GM12878 (cell line): Measurements from ENCODE around the gene PTGES3L. TPM values are rescaled to one million over a fixed set of nuclear protein-coding genes. Genes with fewer than 3 reads are reported as not detected.

ENCODE experiments used
- BCLAF1 ChIP-seq: fragments of 450-650 bp; IDR thresholded peaks from 2 replicates; pipeline ENCODE4 v1.6.1; 2017; ENCODE audit warnings: antibody characterized with exemption, mild to moderate bottlenecking, moderate library complexity
- BHLHE40 ChIP-seq, 2 experiments: fragments of 450-650 bp in 1 of 2; IDR thresholded peaks; 2 replicates each; pipeline ENCODE4 v1.6.1; 2011 to 2017; ENCODE audit warnings: low read depth in 2 of 2, borderline replicate concordance in 1 of 2, improper control_type of control experiment in 1 of 2, low read length in 1 of 2, mild to moderate bottlenecking in 1 of 2
- CREM ChIP-seq: IDR thresholded peaks from 2 replicates; pipeline ENCODE4 v1.6.1; 2014; ENCODE audit warnings: antibody characterized with exemption, low read depth
- E2F4 ChIP-seq: IDR thresholded peaks from 2 replicates; pipeline ENCODE4 v1.6.1; 2012; ENCODE audit warnings: low read depth, low read length, improper control_type of control experiment
- ESRRA ChIP-seq: IDR thresholded peaks from 2 replicates; pipeline ENCODE4 v1.6.1; 2012; ENCODE audit warnings: mild to moderate bottlenecking, low read length, improper control_type of control experiment
- EZH2 ChIP-seq: IDR thresholded peaks from 2 replicates; pipeline ENCODE4 v1.6.1; 2012; ENCODE audit warnings: low read depth, mild to moderate bottlenecking, control low read depth, inconsistent platforms, low read length, borderline replicate concordance; ENCODE audit not compliant: control insufficient read depth
- FOS ChIP-seq: IDR thresholded peaks from 3 replicates; pipeline ENCODE4 v1.6.1; 2011; ENCODE audit warnings: borderline replicate concordance; ENCODE audit not compliant: insufficient read length; ENCODE audit errors: extremely low read depth
- HCFC1 ChIP-seq: fragments of 150-350 bp; IDR thresholded peaks from 2 replicates; pipeline ENCODE4 v1.6.1; 2014; ENCODE audit warnings: low read length
- MEF2A ChIP-seq: IDR thresholded peaks from 2 replicates; pipeline ENCODE4 v1.6.1; 2011; ENCODE audit warnings: low read depth, mild to moderate bottlenecking, low read length, moderate library complexity; ENCODE audit not compliant: insufficient read depth
- MTA2 ChIP-seq: fragments of 450-650 bp; IDR thresholded peaks from 2 replicates; pipeline ENCODE4 v1.6.1; 2016; ENCODE audit warnings: low read depth, mild to moderate bottlenecking, moderate library complexity
- NR2C2 ChIP-seq: IDR thresholded peaks from 2 replicates; pipeline ENCODE4 v1.6.1; 2011; ENCODE audit warnings: borderline replicate concordance, low read depth; ENCODE audit not compliant: control insufficient read depth, insufficient read length
- PAX5 ChIP-seq: IDR thresholded peaks from 2 replicates; pipeline ENCODE4 v1.6.1; 2011; ENCODE audit warnings: low read depth, low read length, borderline replicate concordance
- PKNOX1 ChIP-seq: fragments of 450-650 bp; IDR thresholded peaks from 2 replicates; pipeline ENCODE4 v1.6.1; 2016; ENCODE audit warnings: mild to moderate bottlenecking
- RELA ChIP-seq: fragments of 450-650 bp; IDR thresholded peaks from 2 replicates; pipeline ENCODE4 v1.8.0; 2014; ENCODE audit warnings: borderline replicate concordance; ENCODE audit not compliant: partially characterized antibody
- REST ChIP-seq: IDR thresholded peaks from 2 replicates; pipeline ENCODE4 v1.6.1; 2012; ENCODE audit warnings: mild to moderate bottlenecking, low read depth, low read length
- SP1 ChIP-seq: IDR thresholded peaks from one replicate; pipeline ENCODE4 v1.6.1; 2011; ENCODE audit warnings: low read depth, low read length
- SREBF1 ChIP-seq: IDR thresholded peaks from 2 replicates; pipeline ENCODE4 v1.6.1; 2012; ENCODE audit warnings: mild to moderate bottlenecking, low read length
- ZBED1 ChIP-seq: IDR thresholded peaks from 2 replicates; pipeline ENCODE4 v1.6.1; 2016; ENCODE audit warnings: borderline replicate concordance
- ZNF207 ChIP-seq: fragments of 450-650 bp; IDR thresholded peaks from 2 replicates; pipeline ENCODE4 v1.6.1; 2014; ENCODE audit warnings: antibody characterized with exemption, mild to moderate bottlenecking, borderline replicate concordance
- polyA plus RNA-seq, 11 experiments: library from polyadenylated mRNA; depleted of rRNA in 4 of 11; unstranded in 6 of 11; stranded (reverse) in 5 of 11; fragments of >200 nt; fragmentation: Nextera tagmentation in 4 of 11; fragmentation: Illumina TruSeq in 1 of 11; extraction: Ambion mirVana in 4 of 11; extraction: Trizol in 1 of 11; gene quantifications; 1 replicate in 1 of 11; 2 replicates in 10 of 11; pipeline versions ENCODE4 v1.2.1 to v1.2.3, GENCODE V29; 2011 to 2016; ENCODE audit warnings: inconsistent platforms in 2 of 11, missing spikeins in 2 of 11, low read depth in 1 of 11
- total RNA-seq, 4 experiments: library from RNA; depleted of rRNA in 3 of 4; stranded (reverse); fragments of >200 nt in 3 of 4; fragmentation: Illumina TruSeq in 1 of 4; extraction: Trizol in 1 of 4; gene quantifications; 2 replicates each; pipeline versions ENCODE4 v1.2.1 to v1.2.3, GENCODE V29; 2013 to 2021

Gene PTGES3L
- total and polyA plus RNA-seq, 10 of the 15 experiments (the other 5 are each of a cell fraction or from before 2014, with no cell fraction given), result 0.11 to 2.3 (median 0.98) TPM

GRCh38 chr17:42997984-42998938 lies 18.4 kb upstream of the PTGES3L start, which contains the start of gene RPL27 (continued):
- TF ChIP-seq E2F4, result peak; percentile 79
- TF ChIP-seq MEF2A, result peak; percentile 69; the same call in 1 of the 2 replicates
- TF ChIP-seq BHLHE40 (IDR thresholded peaks at IDR 0.05; ENCODE audit: borderline replicate concordance in 1 of 2, low read depth in 2 of 2, low read length in 1 of 2), result peak; percentile 97 to 98
- TF ChIP-seq CREM, result peak; percentile 97
- peak; percentile 89 for TF ChIP-seq HCFC1
- peak; percentile 61; the same call in 1 of the 2 replicates for TF ChIP-seq PKNOX1
- peak; percentile 83 for TF ChIP-seq RELA
- TF ChIP-seq ZBED1, result peak; percentile 46
- TF ChIP-seq REST, result no peak
- no peak for TF ChIP-seq ESRRA
- TF ChIP-seq SP1, result peak; percentile 66
- TF ChIP-seq NR2C2, result peak; percentile 80
- TF ChIP-seq SREBF1, result peak; percentile 77; the same call in 1 of the 2 replicates
- TF ChIP-seq EZH2, result no peak
- TF ChIP-seq BCLAF1, result no peak
- TF ChIP-seq PAX5, result peak; percentile 76
- peak; percentile 91 for TF ChIP-seq MTA2
- no peak for TF ChIP-seq FOS
- TF ChIP-seq ZNF207, result peak; percentile 95; the same call in 1 of the 2 replicates
